Measurements from ENCODE around the gene TOR2A. TPM values are rescaled to one million over a fixed set of nuclear protein-coding genes. Genes with fewer than 3 reads are reported as not detected.
A peak's percentile ranks its signal among the peaks of the same experiment; 100 is the strongest.

The TOR2A gene
- total RNA-seq, 1 experiment from 2014 or later: 14.4 TPM

DNA sequence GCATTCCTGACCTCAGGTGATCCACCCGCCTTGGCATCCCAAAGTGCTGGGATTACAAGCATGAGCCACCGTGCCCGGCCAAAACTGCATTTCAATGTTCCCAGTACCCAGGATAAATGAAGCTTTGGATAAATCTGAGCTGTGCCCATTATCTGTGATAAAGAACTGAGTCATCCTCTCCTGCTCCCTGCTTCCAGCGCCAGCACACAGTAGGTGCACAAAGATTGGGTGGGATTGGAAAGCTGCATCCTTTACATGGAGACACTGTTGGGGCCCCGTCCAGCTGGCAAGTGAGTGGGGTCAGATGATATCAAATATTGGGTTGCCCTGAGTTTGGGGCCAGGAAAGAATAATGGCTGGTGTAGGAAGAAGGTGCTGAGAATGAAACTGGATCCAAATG lies 26.0 kb upstream of the TOR2A start:
- ChIA-PET CTCF (interaction anchor here (0.7 to 2.3 kb wide), 3 partner anchors 10 to 160 kb away, joined by 3 to 7 read pairs (median 5); partner anchors contain the start of gene TOR2A), POLR2A (interaction anchor here (1.0 kb wide), 1 partner anchor 19 kb away, joined by 3 read pairs; no protein-coding TSS in a partner anchor)
- DNase-seq (ENCODE audit: low spot score) (no peak), ATAC-seq (no peak)
- Mint-ChIP-seq H3K9me3 (no peaks in the 10 kb centered on the region), H3K27me3 (ENCODE audit: low read depth) (peaks cover 19% of the 10 kb centered on the region), H3K36me3 (no peaks in the 10 kb centered on the region), H3K4me1 (peaks cover 30% of the 10 kb centered on the region), H3K27ac (no peak overlapping the region), H3K4me3 (no peak overlapping the region)
- TF ChIP-seq ETV6 (CRISPR knock-in tag; IDR thresholded peaks at IDR 0.05) (no peak), SOX15 (CRISPR knock-in tag; IDR thresholded peaks at IDR 0.05) (no peak), PRRX2 (CRISPR knock-in tag; IDR thresholded peaks at IDR 0.05) (no peak), FOXP1 (CRISPR knock-in tag; IDR thresholded peaks at IDR 0.05; ENCODE audit: borderline replicate concordance) (no peak)
- TF ChIP-seq, protein P1, sequence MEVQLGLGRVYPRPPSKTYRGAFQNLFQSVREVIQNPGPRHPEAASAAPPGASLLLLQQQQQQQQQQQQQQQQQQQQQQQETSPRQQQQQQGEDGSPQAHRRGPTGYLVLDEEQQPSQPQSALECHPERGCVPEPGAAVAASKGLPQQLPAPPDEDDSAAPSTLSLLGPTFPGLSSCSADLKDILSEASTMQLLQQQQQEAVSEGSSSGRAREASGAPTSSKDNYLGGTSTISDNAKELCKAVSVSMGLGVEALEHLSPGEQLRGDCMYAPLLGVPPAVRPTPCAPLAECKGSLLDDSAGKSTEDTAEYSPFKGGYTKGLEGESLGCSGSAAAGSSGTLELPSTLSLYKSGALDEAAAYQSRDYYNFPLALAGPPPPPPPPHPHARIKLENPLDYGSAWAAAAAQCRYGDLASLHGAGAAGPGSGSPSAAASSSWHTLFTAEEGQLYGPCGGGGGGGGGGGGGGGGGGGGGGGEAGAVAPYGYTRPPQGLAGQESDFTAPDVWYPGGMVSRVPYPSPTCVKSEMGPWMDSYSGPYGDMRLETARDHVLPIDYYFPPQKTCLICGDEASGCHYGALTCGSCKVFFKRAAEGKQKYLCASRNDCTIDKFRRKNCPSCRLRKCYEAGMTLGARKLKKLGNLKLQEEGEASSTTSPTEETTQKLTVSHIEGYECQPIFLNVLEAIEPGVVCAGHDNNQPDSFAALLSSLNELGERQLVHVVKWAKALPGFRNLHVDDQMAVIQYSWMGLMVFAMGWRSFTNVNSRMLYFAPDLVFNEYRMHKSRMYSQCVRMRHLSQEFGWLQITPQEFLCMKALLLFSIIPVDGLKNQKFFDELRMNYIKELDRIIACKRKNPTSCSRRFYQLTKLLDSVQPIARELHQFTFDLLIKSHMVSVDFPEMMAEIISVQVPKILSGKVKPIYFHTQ (CRISPR knock-in tag; IDR thresholded peaks at IDR 0.05): no peak
- TF ChIP-seq, protein P2, sequence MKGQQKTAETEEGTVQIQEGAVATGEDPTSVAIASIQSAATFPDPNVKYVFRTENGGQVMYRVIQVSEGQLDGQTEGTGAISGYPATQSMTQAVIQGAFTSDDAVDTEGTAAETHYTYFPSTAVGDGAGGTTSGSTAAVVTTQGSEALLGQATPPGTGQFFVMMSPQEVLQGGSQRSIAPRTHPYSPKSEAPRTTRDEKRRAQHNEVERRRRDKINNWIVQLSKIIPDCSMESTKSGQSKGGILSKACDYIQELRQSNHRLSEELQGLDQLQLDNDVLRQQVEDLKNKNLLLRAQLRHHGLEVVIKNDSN (CRISPR knock-in tag; IDR thresholded peaks at IDR 0.05): no peak

DNA sequence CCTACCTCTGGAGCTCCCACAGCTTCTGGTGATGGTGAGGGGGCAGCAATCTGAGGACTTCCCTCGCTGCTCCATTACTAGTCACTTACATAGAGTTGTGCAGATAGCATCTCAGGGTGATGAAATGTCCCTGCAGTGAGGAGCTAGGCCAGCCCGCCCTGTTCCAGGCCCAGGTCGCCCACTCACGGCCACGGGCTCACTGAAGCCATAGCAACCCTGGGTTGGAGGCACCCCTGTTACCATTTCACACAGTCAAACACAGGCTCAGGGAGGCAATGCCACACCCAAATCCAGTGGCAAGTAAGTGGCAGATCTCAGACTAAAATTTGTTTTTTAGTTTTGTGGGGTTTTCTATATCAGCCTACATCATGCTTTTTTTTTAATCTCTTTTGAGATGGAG lies 23.7 kb upstream of the TOR2A start:
- POLR2A ChIA-PET: interaction anchor here (2.4 kb wide), 1 partner anchor 12 kb away, joined by 5 read pairs; no protein-coding TSS in a partner anchor
- Mint-ChIP-seq H3K9me3 (no peaks in the 10 kb centered on the region), H3K27me3 (ENCODE audit: low read depth) (peaks cover 30% of the 10 kb centered on the region), H3K4me3 (no peak overlapping the region), H3K36me3 (no peaks in the 10 kb centered on the region), H3K27ac (0 out of 2 replicates have a peak overlapping the region, but pooled peaks have one; percentile 14), H3K4me1 (peaks cover 29% of the 10 kb centered on the region)
- DNase-seq (ENCODE audit: low spot score) (no peak), ATAC-seq (no peak)
- no peak for TF ChIP-seq NR3C1 (CRISPR knock-in tag; conservative IDR thresholded peaks at IDR 0.05; ENCODE audit: low read depth)
- no peak for TF ChIP-seq FOXJ3 (CRISPR knock-in tag; IDR thresholded peaks at IDR 0.05; ENCODE audit: borderline replicate concordance)
- TF ChIP-seq ETV6 (CRISPR knock-in tag; IDR thresholded peaks at IDR 0.05): no peak
- TF ChIP-seq, protein P2 (CRISPR knock-in tag; IDR thresholded peaks at IDR 0.05): no peak
- TF ChIP-seq, protein P3, sequence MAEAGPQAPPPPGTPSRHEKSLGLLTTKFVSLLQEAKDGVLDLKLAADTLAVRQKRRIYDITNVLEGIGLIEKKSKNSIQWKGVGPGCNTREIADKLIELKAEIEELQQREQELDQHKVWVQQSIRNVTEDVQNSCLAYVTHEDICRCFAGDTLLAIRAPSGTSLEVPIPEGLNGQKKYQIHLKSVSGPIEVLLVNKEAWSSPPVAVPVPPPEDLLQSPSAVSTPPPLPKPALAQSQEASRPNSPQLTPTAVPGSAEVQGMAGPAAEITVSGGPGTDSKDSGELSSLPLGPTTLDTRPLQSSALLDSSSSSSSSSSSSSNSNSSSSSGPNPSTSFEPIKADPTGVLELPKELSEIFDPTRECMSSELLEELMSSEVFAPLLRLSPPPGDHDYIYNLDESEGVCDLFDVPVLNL (CRISPR knock-in tag; IDR thresholded peaks at IDR 0.05; ENCODE audit: borderline replicate concordance, low read depth): no peak
- no peak for TF ChIP-seq RELA (CRISPR knock-in tag; IDR thresholded peaks at IDR 0.05; ENCODE audit: borderline replicate concordance)
- TF ChIP-seq FOXK1 (CRISPR knock-in tag; IDR thresholded peaks at IDR 0.05): no peak
- no peak for TF ChIP-seq ZNF219 (CRISPR knock-in tag; IDR thresholded peaks at IDR 0.05; ENCODE audit: borderline replicate concordance)
- no peak for TF ChIP-seq NR2C2 (CRISPR knock-in tag; IDR thresholded peaks at IDR 0.05)
- TF ChIP-seq ESRRA (CRISPR knock-in tag; IDR thresholded peaks at IDR 0.05; ENCODE audit: borderline replicate concordance): no peak
- TF ChIP-seq, protein P4, sequence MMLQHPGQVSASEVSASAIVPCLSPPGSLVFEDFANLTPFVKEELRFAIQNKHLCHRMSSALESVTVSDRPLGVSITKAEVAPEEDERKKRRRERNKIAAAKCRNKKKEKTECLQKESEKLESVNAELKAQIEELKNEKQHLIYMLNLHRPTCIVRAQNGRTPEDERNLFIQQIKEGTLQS (CRISPR knock-in tag; conservative IDR thresholded peaks at IDR 0.05): no peak
- no peak for TF ChIP-seq SMAD4 (CRISPR knock-in tag; IDR thresholded peaks at IDR 0.05)
- TF ChIP-seq, protein P5, sequence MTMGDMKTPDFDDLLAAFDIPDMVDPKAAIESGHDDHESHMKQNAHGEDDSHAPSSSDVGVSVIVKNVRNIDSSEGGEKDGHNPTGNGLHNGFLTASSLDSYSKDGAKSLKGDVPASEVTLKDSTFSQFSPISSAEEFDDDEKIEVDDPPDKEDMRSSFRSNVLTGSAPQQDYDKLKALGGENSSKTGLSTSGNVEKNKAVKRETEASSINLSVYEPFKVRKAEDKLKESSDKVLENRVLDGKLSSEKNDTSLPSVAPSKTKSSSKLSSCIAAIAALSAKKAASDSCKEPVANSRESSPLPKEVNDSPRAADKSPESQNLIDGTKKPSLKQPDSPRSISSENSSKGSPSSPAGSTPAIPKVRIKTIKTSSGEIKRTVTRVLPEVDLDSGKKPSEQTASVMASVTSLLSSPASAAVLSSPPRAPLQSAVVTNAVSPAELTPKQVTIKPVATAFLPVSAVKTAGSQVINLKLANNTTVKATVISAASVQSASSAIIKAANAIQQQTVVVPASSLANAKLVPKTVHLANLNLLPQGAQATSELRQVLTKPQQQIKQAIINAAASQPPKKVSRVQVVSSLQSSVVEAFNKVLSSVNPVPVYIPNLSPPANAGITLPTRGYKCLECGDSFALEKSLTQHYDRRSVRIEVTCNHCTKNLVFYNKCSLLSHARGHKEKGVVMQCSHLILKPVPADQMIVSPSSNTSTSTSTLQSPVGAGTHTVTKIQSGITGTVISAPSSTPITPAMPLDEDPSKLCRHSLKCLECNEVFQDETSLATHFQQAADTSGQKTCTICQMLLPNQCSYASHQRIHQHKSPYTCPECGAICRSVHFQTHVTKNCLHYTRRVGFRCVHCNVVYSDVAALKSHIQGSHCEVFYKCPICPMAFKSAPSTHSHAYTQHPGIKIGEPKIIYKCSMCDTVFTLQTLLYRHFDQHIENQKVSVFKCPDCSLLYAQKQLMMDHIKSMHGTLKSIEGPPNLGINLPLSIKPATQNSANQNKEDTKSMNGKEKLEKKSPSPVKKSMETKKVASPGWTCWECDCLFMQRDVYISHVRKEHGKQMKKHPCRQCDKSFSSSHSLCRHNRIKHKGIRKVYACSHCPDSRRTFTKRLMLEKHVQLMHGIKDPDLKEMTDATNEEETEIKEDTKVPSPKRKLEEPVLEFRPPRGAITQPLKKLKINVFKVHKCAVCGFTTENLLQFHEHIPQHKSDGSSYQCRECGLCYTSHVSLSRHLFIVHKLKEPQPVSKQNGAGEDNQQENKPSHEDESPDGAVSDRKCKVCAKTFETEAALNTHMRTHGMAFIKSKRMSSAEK (CRISPR knock-in tag; IDR thresholded peaks at IDR 0.05; ENCODE audit: borderline replicate concordance): no peak
- TF ChIP-seq ZNF121 (CRISPR knock-in tag; IDR thresholded peaks at IDR 0.05): no peak
- TF ChIP-seq, protein P6, sequence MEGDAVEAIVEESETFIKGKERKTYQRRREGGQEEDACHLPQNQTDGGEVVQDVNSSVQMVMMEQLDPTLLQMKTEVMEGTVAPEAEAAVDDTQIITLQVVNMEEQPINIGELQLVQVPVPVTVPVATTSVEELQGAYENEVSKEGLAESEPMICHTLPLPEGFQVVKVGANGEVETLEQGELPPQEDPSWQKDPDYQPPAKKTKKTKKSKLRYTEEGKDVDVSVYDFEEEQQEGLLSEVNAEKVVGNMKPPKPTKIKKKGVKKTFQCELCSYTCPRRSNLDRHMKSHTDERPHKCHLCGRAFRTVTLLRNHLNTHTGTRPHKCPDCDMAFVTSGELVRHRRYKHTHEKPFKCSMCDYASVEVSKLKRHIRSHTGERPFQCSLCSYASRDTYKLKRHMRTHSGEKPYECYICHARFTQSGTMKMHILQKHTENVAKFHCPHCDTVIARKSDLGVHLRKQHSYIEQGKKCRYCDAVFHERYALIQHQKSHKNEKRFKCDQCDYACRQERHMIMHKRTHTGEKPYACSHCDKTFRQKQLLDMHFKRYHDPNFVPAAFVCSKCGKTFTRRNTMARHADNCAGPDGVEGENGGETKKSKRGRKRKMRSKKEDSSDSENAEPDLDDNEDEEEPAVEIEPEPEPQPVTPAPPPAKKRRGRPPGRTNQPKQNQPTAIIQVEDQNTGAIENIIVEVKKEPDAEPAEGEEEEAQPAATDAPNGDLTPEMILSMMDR (IDR thresholded peaks at IDR 0.05): no peak
- no peak for TF ChIP-seq JAZF1 (CRISPR knock-in tag; IDR thresholded peaks at IDR 0.05)
- TF ChIP-seq ZNF232 (CRISPR knock-in tag; IDR thresholded peaks at IDR 0.05): no peak
- no peak for TF ChIP-seq SOX15 (CRISPR knock-in tag; IDR thresholded peaks at IDR 0.05)
- CTCF ChIA-PET: interaction anchor here (0.6 to 1.7 kb wide), 4 partner anchors 24 to 111 kb away, joined by 3 to 7 read pairs (median 4); partner anchors contain the start of gene TOR2A
